Activated CD4-positive, alpha-beta memory T cell treated with anti-CD3 and anti-CD28 coated beads for 36 hours (primary cell): ENCODE measurements around the gene RIPK1. TPM values are rescaled to one million over a fixed set of nuclear protein-coding genes. Genes with fewer than 3 reads are reported as not detected.
A peak's percentile ranks its signal among the peaks of the same experiment; 100 is the strongest.
"Not testable (repeated sequence)": the region's sequence is repeated elsewhere in the genome, so short reads cannot be mapped to it uniquely, and the experiment has no call there.

ENCODE experiments used
- CTCF ChIA-PET: fragments of 350-600 bp; sonication (Branson Sonifier 250); formaldehyde crosslinking; loops from one replicate; lab custom pipeline; 2021; ENCODE audit warnings: antibody characterized with exemption, inconsistent platforms; lab: Charles Lee
- POLR2A ChIA-PET: fragments of 350-600 bp; sonication (Branson Sonifier 250); formaldehyde crosslinking; loops from one replicate; lab custom pipeline; 2021; ENCODE audit warnings: antibody characterized with exemption; lab: Charles Lee
- DNase-seq: peaks from one replicate; pipeline ENCODE4 v3.0.0-alpha.2; 2020
- H3K27ac Mint-ChIP-seq: one replicate; pipeline ENCODE4 v1.8.0; 2021; ENCODE audit warnings: mixed read lengths
- H3K27me3 Mint-ChIP-seq: one replicate; pipeline ENCODE4 v1.8.0; 2021; ENCODE audit warnings: mixed read lengths
- H3K36me3 Mint-ChIP-seq: one replicate; pipeline ENCODE4 v1.8.0; 2021; ENCODE audit warnings: mixed read lengths
- H3K4me1 Mint-ChIP-seq: one replicate; pipeline ENCODE4 v1.8.0; 2021; ENCODE audit warnings: low read depth, mixed read lengths
- H3K4me3 Mint-ChIP-seq: one replicate; pipeline ENCODE4 v1.8.0; 2021; ENCODE audit warnings: mild to moderate bottlenecking, mixed read lengths
- H3K9me3 Mint-ChIP-seq: one replicate; pipeline ENCODE4 v1.8.0; 2021; ENCODE audit warnings: mixed read lengths
- intact Hi-C: fragments of 100-400 bp; cut with micrococcal nuclease; formaldehyde crosslinking; loops from one replicate; pipeline ENCODE4 v1.15.1; 2023
- total RNA-seq, 2 experiments: library from RNA; stranded (reverse); gene quantifications; one replicate each; pipeline ENCODE4 v1.2.3, GENCODE V29; 2021

The RIPK1 gene
- total RNA-seq, 2 experiments from 2014 or later = 18.5 to 18.6 TPM

DNA sequence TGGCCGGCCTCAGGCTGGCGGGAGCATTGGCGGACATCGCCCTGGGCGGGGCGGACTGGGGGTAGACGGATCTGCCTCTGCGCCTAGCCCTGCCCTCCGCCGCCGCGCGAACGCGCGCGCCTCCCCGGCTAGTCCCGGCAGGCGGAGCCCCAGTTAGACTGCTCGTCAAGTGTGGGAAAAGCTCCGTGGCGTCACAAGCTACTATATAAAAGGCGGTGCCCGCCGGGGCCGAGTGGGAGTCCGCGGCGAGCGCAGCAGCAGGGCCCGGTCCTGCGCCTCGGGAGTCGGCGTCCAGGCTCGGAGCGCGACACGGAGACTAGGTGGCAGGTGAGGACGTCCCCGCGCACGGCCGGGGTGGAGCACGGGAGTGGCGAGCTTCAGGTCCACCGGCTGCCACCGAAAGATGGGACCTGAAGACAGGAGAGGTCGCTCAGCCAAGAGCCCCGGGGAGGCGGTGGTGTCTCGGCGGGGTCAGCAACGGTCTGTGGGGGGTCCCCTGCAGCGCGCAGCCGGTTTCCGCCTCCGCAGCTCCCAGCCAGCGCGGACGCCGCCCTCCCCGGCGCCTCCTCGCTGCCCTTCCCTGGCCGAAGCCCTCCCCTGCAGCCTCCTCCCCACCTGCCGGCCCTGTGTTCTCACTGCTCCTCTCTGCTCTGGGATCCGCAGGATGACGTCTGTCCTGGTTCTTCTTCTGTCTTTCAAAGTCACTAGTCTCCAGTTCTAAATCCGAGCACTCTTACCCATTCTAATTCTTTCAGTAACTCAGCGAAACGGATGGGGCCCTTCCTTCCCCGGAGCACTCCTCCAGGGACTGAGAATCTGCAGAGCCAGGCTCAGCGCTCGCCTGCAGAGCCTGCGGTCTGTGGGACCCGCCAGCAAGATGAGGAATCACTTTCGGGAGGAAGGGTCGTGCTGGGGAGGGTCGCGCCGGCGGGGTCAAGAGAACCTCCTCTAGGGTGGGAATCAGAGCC, 4.3 kb upstream of the RIPK1 start:
- ChIA-PET POLR2A (interaction anchor here (0.6 to 1.3 kb wide), 10 partner anchors 10 to 296 kb away, joined by 3 to 12 read pairs (median 4); partner anchors contain the start of genes NQO2 and SERPINB1), CTCF (interaction anchor here (0.5 to 1.2 kb wide), 15 partner anchors 10 to 273 kb away, joined by 3 to 13 read pairs (median 4); partner anchors contain the start of genes NQO2 and PSMG4)
- DNase-seq = peak; percentile 95
- Mint-ChIP-seq H3K9me3 (no peaks in the 10 kb centered on the region), H3K27ac (peak overlapping the region; percentile 85), H3K4me3 (peak overlapping the region; percentile 86), H3K36me3 (peaks cover 6% of the 10 kb centered on the region), H3K27me3 (no peaks in the 10 kb centered on the region), H3K4me1 (peaks cover 40% of the 10 kb centered on the region)
- intact Hi-C loops = loop anchor here (1.0 kb wide), 1 partner anchor 54 kb away; the partner anchor contains the start of gene BPHL

GRCh38 chr6:3071568-3071967, 3.3 kb downstream of the RIPK1 start:
- Mint-ChIP-seq H3K9me3 (no peaks in the 10 kb centered on the region), H3K4me3 (no peak overlapping the region), H3K36me3 (peaks cover under 1% of the 10 kb centered on the region), H3K27ac (peak overlapping the region; percentile 26), H3K27me3 (no peaks in the 10 kb centered on the region), H3K4me1 (peaks cover 63% of the 10 kb centered on the region)
- CTCF ChIA-PET = interaction anchor here (0.6 kb wide), 1 partner anchor 14 kb away, joined by 4 read pairs; no protein-coding TSS in a partner anchor
- POLR2A ChIA-PET = no interaction called here
- DNase-seq = no peak
- intact Hi-C loops = no loop called here

DNA sequence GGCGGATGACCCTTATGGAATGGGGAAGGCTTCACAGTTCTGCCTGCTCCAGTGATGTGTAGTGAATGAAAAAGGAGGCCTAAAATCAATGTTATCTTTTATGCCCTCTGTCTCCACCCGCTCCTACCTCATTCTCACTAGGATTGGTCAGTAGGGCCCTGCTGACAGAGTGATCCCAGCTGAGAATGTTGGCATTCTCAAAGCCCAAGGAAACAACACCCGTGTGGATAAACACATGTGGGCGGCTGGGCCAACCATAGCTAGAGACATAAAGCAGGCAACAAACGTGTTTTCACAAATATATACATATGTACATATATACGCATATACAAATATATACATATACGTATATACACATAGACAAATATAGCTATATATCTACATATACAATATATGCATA, 4.5 kb downstream of the RIPK1 start:
- Mint-ChIP-seq H3K9me3 (no peaks in the 10 kb centered on the region), H3K36me3 (peaks cover 10% of the 10 kb centered on the region), H3K27me3 (no peaks in the 10 kb centered on the region), H3K27ac (no peak overlapping the region), H3K4me1 (peaks cover 60% of the 10 kb centered on the region), H3K4me3 (no peak overlapping the region)
- ChIA-PET CTCF (no interaction called here), POLR2A (no interaction called here)
- intact Hi-C loops = no loop called here
- DNase-seq = no peak

- Mint-ChIP-seq H3K27me3 (no peaks in the 10 kb centered on the region), H3K4me1 (peaks cover 57% of the 10 kb centered on the region), H3K9me3 (no peaks in the 10 kb centered on the region), H3K27ac (no peak overlapping the region), H3K36me3 (peaks cover 16% of the 10 kb centered on the region), H3K4me3 (no peak overlapping the region)
- CTCF ChIA-PET = no interaction called here
- DNase-seq = no peak
- intact Hi-C loops = no loop called here
- POLR2A ChIA-PET = no interaction called here
Measured at GRCh38 chr6:3073382-3073781, 5.1 kb downstream of the RIPK1 start.

- Mint-ChIP-seq H3K27ac (peak overlapping the region; percentile 83), H3K4me1 (peaks cover 45% of the 10 kb centered on the region), H3K36me3 (peaks cover 21% of the 10 kb centered on the region), H3K27me3 (no peaks in the 10 kb centered on the region), H3K4me3 (no peak overlapping the region), H3K9me3 (no peaks in the 10 kb centered on the region)
- ChIA-PET CTCF (interaction anchor here (1.5 to 1.6 kb wide), 2 partner anchors 74 to 78 kb away, joined by 3 read pairs; no protein-coding TSS in a partner anchor), POLR2A (interaction anchor here (0.6 to 1.2 kb wide), 2 partner anchors 12 to 134 kb away, joined by 3 to 4 read pairs; no protein-coding TSS in a partner anchor)
- intact Hi-C loops = no loop called here
- DNase-seq = no peak
Measured at GRCh38 chr6:3075772-3076113, 7.4 kb downstream of the RIPK1 start.

DNA sequence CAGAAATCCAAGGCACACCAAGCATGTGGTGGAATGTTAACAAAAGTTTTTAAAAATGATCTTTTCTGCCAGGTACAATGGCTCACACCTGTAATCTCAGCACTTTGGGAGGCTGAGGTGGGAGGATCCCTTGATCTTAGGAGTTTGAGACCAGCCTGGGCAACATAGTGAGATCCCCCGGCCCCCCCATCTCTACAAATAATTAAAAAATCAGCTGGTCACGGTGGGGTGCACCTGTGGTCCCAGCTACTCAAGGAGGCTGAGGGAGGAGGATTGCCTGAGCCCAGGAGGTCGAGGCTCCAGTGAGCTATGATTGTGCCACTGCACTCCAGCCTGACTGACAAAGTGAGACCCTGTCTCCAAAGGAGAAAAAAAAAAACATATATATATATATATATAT, 8.0 kb downstream of the RIPK1 start:
- Mint-ChIP-seq H3K36me3 (peaks cover 27% of the 10 kb centered on the region), H3K9me3 (no peaks in the 10 kb centered on the region), H3K4me1 (peaks cover 40% of the 10 kb centered on the region), H3K27ac (no peak overlapping the region), H3K4me3 (no peak overlapping the region), H3K27me3 (no peaks in the 10 kb centered on the region)
- CTCF ChIA-PET = interaction anchor here (1.5 to 1.6 kb wide), 2 partner anchors 75 to 78 kb away, joined by 3 read pairs; no protein-coding TSS in a partner anchor
- no peak for DNase-seq
- intact Hi-C loops = no loop called here
- POLR2A ChIA-PET = interaction anchor here (1.2 to 1.3 kb wide), 2 partner anchors 11 to 13 kb away, joined by 3 to 4 read pairs; no protein-coding TSS in a partner anchor

DNA sequence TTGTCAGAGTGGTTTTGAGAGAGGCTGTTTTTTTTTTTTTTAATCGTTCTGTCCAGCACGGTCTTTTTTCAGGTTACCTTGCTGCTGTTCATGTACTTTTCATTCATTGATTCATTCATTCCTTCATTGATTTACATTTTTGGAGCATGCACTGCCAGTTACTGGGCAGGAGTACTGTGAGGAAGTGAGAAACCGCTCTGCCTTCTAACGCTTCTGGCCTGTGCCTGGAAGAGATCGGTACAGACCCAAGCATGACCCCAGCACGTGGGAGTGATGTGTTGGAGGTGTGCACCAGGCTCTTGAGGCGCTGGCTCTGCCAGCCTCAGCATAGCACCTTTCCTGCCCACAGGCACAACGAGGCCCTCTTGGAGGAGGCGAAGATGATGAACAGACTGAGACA, 9.1 kb downstream of the RIPK1 start:
- no peaks in the 10 kb centered on the region for H3K27me3 Mint-ChIP-seq
- intact Hi-C loops = no loop called here
- ChIA-PET POLR2A (interaction anchor here (1.3 kb wide), 1 partner anchor 9 kb away, joined by 4 read pairs; no protein-coding TSS in a partner anchor), CTCF (no interaction called here)
- no peak for DNase-seq
- no peak overlapping the region for H3K27ac Mint-ChIP-seq
- peaks cover 33% of the 10 kb centered on the region for H3K4me1 Mint-ChIP-seq
- H3K36me3 Mint-ChIP-seq = peaks cover 34% of the 10 kb centered on the region
- no peaks in the 10 kb centered on the region for H3K9me3 Mint-ChIP-seq
- H3K4me3 Mint-ChIP-seq = no peak overlapping the region

DNA sequence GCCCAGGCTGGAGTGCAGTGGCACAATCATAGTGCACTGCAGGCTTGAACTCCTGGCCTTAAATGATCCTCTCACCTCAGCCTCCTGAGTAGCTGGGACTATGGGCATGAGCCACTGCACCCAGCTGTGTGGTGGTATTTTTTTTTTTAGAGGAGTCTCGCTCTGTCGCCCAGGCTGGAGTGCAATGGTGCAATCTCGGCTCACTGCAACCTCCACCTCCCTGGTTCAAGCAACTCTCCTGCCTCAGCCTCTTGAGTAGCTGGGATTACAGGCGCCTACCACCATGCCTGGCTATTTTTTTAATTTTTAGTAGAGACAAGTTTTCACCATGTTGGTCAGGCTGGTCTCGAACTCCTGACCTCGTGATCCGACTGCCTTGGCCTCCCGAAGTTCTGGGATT, 10.7 kb downstream of the RIPK1 start:
- CTCF ChIA-PET, intact Hi-C loops, H3K9me3 Mint-ChIP-seq, H3K27me3 Mint-ChIP-seq, DNase-seq, H3K4me3 Mint-ChIP-seq, H3K27ac Mint-ChIP-seq: not testable (repeated sequence)
- POLR2A ChIA-PET = interaction anchor here (0.7 kb wide), 1 partner anchor 10 kb away, joined by 3 read pairs; no protein-coding TSS in a partner anchor
- peaks cover 42% of the 10 kb centered on the region for H3K36me3 Mint-ChIP-seq
- H3K4me1 Mint-ChIP-seq = peaks cover 24% of the 10 kb centered on the region

DNA sequence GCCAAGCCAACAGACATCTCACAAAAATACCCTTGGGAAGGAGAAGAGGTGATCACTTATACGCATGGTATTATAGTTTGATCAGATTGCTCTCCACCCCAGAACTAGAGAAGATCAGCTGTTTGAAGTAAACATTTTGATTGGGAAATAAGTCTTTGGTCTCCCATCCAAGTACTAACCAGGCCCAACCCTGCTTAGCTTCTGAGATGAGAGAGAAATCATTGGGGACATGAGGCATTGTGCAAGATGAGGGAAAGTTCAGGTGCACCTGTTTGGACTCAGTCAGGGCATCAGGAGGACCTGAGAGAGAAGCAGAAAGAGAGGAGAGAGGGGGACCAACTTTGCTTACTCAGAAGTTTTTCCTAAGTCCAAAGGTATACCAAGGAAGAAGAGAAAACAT, 11.4 kb downstream of the RIPK1 start:
- Mint-ChIP-seq H3K27me3 (no peaks in the 10 kb centered on the region), H3K36me3 (peaks cover 47% of the 10 kb centered on the region), H3K9me3 (no peaks in the 10 kb centered on the region), H3K4me3 (no peak overlapping the region), H3K4me1 (peaks cover 19% of the 10 kb centered on the region), H3K27ac (no peak overlapping the region)
- CTCF ChIA-PET = no interaction called here
- intact Hi-C loops = no loop called here
- POLR2A ChIA-PET = interaction anchor here (0.7 kb wide), 1 partner anchor 10 kb away, joined by 3 read pairs; no protein-coding TSS in a partner anchor
- no peak for DNase-seq

- ChIA-PET POLR2A (no interaction called here), CTCF (no interaction called here)
- H3K27me3 Mint-ChIP-seq = no peaks in the 10 kb centered on the region
- no peak overlapping the region for H3K27ac Mint-ChIP-seq
- H3K4me1 Mint-ChIP-seq = peaks cover 2% of the 10 kb centered on the region
- no peaks in the 10 kb centered on the region for H3K9me3 Mint-ChIP-seq
- DNase-seq = no peak
- H3K36me3 Mint-ChIP-seq = peaks cover 56% of the 10 kb centered on the region
- intact Hi-C loops = no loop called here
- H3K4me3 Mint-ChIP-seq = no peak overlapping the region
Measured at GRCh38 chr6:3081960-3082359, 13.7 kb downstream of the RIPK1 start.

DNA sequence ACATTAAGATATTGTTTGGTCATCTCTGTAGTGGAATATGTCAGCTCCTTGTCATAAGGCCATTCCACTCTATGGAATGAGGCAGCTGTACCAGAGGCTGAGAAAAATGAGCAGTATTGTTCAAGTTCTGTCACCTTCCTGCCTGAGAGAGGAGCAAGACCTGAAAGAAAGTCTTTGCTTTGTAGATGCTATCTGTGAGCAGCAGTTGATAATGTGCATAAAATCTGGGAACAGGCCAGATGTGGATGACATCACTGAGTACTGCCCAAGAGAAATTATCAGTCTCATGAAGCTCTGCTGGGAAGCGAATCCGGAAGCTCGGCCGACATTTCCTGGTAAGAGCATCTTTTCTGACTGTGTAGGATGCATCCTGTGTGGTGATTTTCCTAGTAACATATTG, 16.8 kb downstream of the RIPK1 start:
- Mint-ChIP-seq H3K9me3 (no peaks in the 10 kb centered on the region), H3K4me1 (peaks cover 6% of the 10 kb centered on the region), H3K27ac (no peak overlapping the region), H3K4me3 (no peak overlapping the region), H3K27me3 (no peaks in the 10 kb centered on the region), H3K36me3 (peaks cover 50% of the 10 kb centered on the region)
- intact Hi-C loops = no loop called here
- ChIA-PET CTCF (no interaction called here), POLR2A (no interaction called here)
- no peak for DNase-seq
